Heart right ventricle (tissue), 16 donors: Measurements from ENCODE around the gene DOHH. TPM values are rescaled to one million over a fixed set of nuclear protein-coding genes. Genes with fewer than 3 reads are reported as not detected.
A peak's percentile ranks its signal among the peaks of the same experiment; 100 is the strongest.

Experiments
- ATAC-seq, 8 donors: fragments of 200-7000 bp; cut with Tn5 transposase; one replicate each; pipeline ENCODE4 v1.9.1; 2020; ENCODE audit warnings: mild to moderate bottlenecking in 8 of 8, moderate library complexity in 8 of 8, moderate number of reproducible peaks in 1 of 8
- DNase-seq, 2 donors: peaks; one replicate each; pipeline ENCODE4 v3.0.0-alpha.2; 2020
- H3K27ac ChIP-seq, 10 donors: fragments of 200-600 bp; sonication (generic) in 2 of 10; one replicate each; pipeline versions ENCODE4 v1.5.0 to v1.8.0; 2020 to 2022; ENCODE audit warnings: mild to moderate bottlenecking in 3 of 10
- H3K27me3 ChIP-seq, 7 donors: fragments of 200-600 bp; one replicate each; pipeline ENCODE4 v1.8.0; 2021 to 2022; ENCODE audit warnings: mild to moderate bottlenecking in 2 of 7
- H3K36me3 ChIP-seq, 9 donors: fragments of 200-600 bp; sonication (generic) in 1 of 9; one replicate each; pipeline versions ENCODE4 v1.5.0 to v1.8.0; 2020 to 2022; ENCODE audit warnings: mild to moderate bottlenecking in 2 of 9
- H3K4me1 ChIP-seq, 9 donors: fragments of 200-600 bp; sonication (generic) in 1 of 9; one replicate each; pipeline versions ENCODE4 v1.5.0 to v1.8.0; 2020 to 2022; ENCODE audit warnings: mild to moderate bottlenecking in 4 of 9
- H3K4me3 ChIP-seq, 10 donors: fragments of 200-600 bp; sonication (generic) in 2 of 10; one replicate each; pipeline versions ENCODE4 v1.5.0 to v1.8.0; 2020 to 2022; ENCODE audit warnings: mild to moderate bottlenecking in 7 of 10, moderate library complexity in 2 of 10
- H3K9me3 ChIP-seq, 11 donors: fragments of 200-600 bp in 10 of 11; sonication (generic) in 2 of 11; one replicate each; pipeline versions ENCODE4 v1.5.0 to v1.8.0; 2013 to 2022; ENCODE audit warnings: mild to moderate bottlenecking in 2 of 11, control low read depth in 1 of 11, moderate library complexity in 1 of 11
- CTCF ChIP-seq, 9 donors: fragments of 200-600 bp; sonication (generic) in 2 of 9; IDR thresholded peaks; one replicate each; pipeline versions ENCODE4 v1.5.0 to v1.8.0; 2021 to 2022; ENCODE audit warnings: antibody characterized with exemption in 9 of 9, mild to moderate bottlenecking in 5 of 9, moderate library complexity in 1 of 9
- WGBS, 2 donors: extraction: QIAGEN DNeasy Blood & Tissue Kit; methylation state at CpG; one replicate each; pipeline ENCODE4 v1.1.7; 2013; ENCODE audit warnings: inconsistent platforms in 1 of 2; 5-methylcytosine and 5-hydroxymethylcytosine counted together
- intact Hi-C, 10 donors: fragments of 100-400 bp; cut with DNase I; formaldehyde crosslinking; loops; one replicate each; pipeline versions ENCODE4 v1.11.1 to v1.14.2; 2022
- polyA plus RNA-seq, 2 donors: library from polyadenylated mRNA; stranded (reverse); fragments of 200-250 nt; gene quantifications; one replicate each; pipeline ENCODE4 v1.2.3, GENCODE V29; 2013
- total RNA-seq, 10 donors: library from RNA; stranded (reverse); fragmentation: NEBNext Ultra II Directional in 3 of 10; extraction: Animal tissue kit (Norgen Biotek cat#: 25700) in 3 of 10; gene quantifications; one replicate each; pipeline versions ENCODE4 v1.2.1 to v1.2.4, GENCODE V29; 2021 to 2023
- donor health status: Arrhythmogenic right ventricular cardiomyopathy.
- donor health status: ischemic (EF 13 %, LVEDD 7.1; RV severe dilation, severe dysfunction).
- donor health status: healthy with polysubstance abuse.
- donor health status: DM: no; HTN: yes; CAD: no.
- donor health status: DM: no; HTN: no; CAD: no.
- donor health status: ischemic (EF 25% LVEDD 6.9; RV normal size, moderate dysfunction).
- donor health status: ischemic (EF 25% LVEDD 5.7; RV mildly dilated, moderate dysfunction).
- donor health status: healthy.
- donor health status: DM: yes; HTN: yes; CAD: no.
- donor health status: Ischemic cardiomyopathy.
- donor health status: ischemic (EF 35%, LVEDD 5.7; RV mildly dilated, moderate dysfunction).
- donor health status: nonischemic (EF 11% LVEDD 7.7; RV severe dilation, severe dysfunction).
- donor health status: DM: yes; HTN: yes; CAD: no.
- donor health status: PGD.
- donor health status: ischemic (EF 29% LVEDD 5.4; RV normal size, mild dysfunction).
- donor health status: nonischemic (EF 23%, LVEDD 6.1; RV moderate dilation, normal function).

DOHH gene
- total and polyA plus RNA-seq, 12 donors, result 7.2 to 30.4 (median 10.3) TPM

GRCh38 chr19:3459089-3459881 is 41.2 kb downstream of the DOHH start:
- peak; percentile 78 to 93 (median 89) for ATAC-seq

GRCh38 chr19:3458229-3459088 is 42.0 kb downstream of the DOHH start:
- TF ChIP-seq CTCF (IDR thresholded peaks at IDR 0.05), result no peak
- H3K27me3 ChIP-seq, result no peaks in the 10 kb centered on the region
- H3K36me3 ChIP-seq, result peaks cover 4 to 82% (median 35%) of the 10 kb centered on the region in 9 donors
- H3K9me3 ChIP-seq, result no peaks in the 10 kb centered on the region
- peaks cover 30 to 47% (median 38%) of the 10 kb centered on the region in 9 donors for H3K4me1 ChIP-seq
- peak overlapping the region; percentile 47 to 98 (median 84) for H3K27ac ChIP-seq
- intact Hi-C loops, result no loop called here
- WGBS, 2 donors, result 39 to 45% methylated on average over 19 of the region's 19 CpGs
- peak overlapping the region in 3 of 10 donors; percentile 6 to 27 (median 13) for H3K4me3 ChIP-seq
- DNase-seq (no peak), ATAC-seq (peak in 7 of 8 donors; percentile 0 to 52 (median 7))

More at GRCh38 chr19:3459089-3459881, 41.2 kb downstream of the DOHH start:
- H3K4me3 ChIP-seq, result peak overlapping the region in 3 of 10 donors; percentile 13 to 27 (median 24)
- H3K36me3 ChIP-seq, result peaks cover 0 to 81% (median 32%) of the 10 kb centered on the region in 9 donors
- H3K9me3 ChIP-seq, result no peaks in the 10 kb centered on the region
- TF ChIP-seq CTCF (IDR thresholded peaks at IDR 0.05), result no peak
- intact Hi-C loops, result no loop called here
- peaks cover 30 to 54% (median 38%) of the 10 kb centered on the region in 9 donors for H3K4me1 ChIP-seq
- peak; percentile 76 to 94 for DNase-seq
- no peaks in the 10 kb centered on the region for H3K27me3 ChIP-seq
- 18 to 23% methylated on average over 26 of the region's 26 CpGs for WGBS, 2 donors
- H3K27ac ChIP-seq, result peak overlapping the region; percentile 36 to 98 (median 84)

- H3K36me3 ChIP-seq, result peaks cover 4 to 82% (median 35%) of the 10 kb centered on the region in 9 donors
- WGBS, 2 donors, result 38 to 47% methylated on average over 21 to 22 of the region's 22 CpGs
- ATAC-seq, result peak in 6 of 8 donors; percentile 3 to 24 (median 16)
- no peaks in the 10 kb centered on the region for H3K27me3 ChIP-seq
- peak overlapping the region; percentile 47 to 98 (median 84) for H3K27ac ChIP-seq
- peak overlapping the region in 2 of 10 donors; percentile 6 to 14 for H3K4me3 ChIP-seq
- DNase-seq, result no peak
- no peak for TF ChIP-seq CTCF (IDR thresholded peaks at IDR 0.05)
- H3K4me1 ChIP-seq, result peaks cover 30 to 47% (median 38%) of the 10 kb centered on the region in 9 donors
- intact Hi-C loops, result no loop called here
- H3K9me3 ChIP-seq, result no peaks in the 10 kb centered on the region
Observed at GRCh38 chr19:3457528-3458228, 42.8 kb downstream of the DOHH start.
